Stimulated activated CD4-positive, alpha-beta T cell treated with anti-CD3 and anti-CD28 coated beads, Interleukin-12 subunit alpha, Interleukin-12 subunit beta, amount 100 ng/mL, for 48 hours (primary cell): ENCODE data around the gene GPX3.

Experiments
- DNase-seq, 3 donors: peaks; one replicate each; pipeline ENCODE4 v3.0.0-alpha.2; 2020; ENCODE audit warnings: low read depth in 2 of 3, low spot score in 1 of 3

The GPX3 gene

GRCh38 chr5:151020304-151021110 lies at the start of gene GPX3:
Gene GPX3, plus strand, starts transcription at chr5:151020591. Its CDS starts 64 bp downstream, at chr5:151020655.
- DNase-seq = peak in 1 of 3 donors; percentile 23

- DNase-seq = no peak
Measured at GRCh38 chr5:150978590-150978989, 41.8 kb upstream of the GPX3 start.

- DNase-seq = no peak
Measured at GRCh38 chr5:150987746-150988145, 32.6 kb upstream of the GPX3 start.

- DNase-seq = peak in 1 of 3 donors; percentile 12
Measured at GRCh38 chr5:150989695-150990094, 30.7 kb upstream of the GPX3 start.

- DNase-seq = no peak
Measured at GRCh38 chr5:150992705-150993104, 27.7 kb upstream of the GPX3 start.

GRCh38 chr5:150993422-150993821 lies 27.0 kb upstream of the GPX3 start:
- DNase-seq = no peak

- no peak for DNase-seq
Measured at GRCh38 chr5:150993826-150994412, 26.5 kb upstream of the GPX3 start.

GRCh38 chr5:150999704-151000442 lies 20.5 kb upstream of the GPX3 start:
- DNase-seq = no peak

- DNase-seq = no peak
Measured at GRCh38 chr5:151001436-151001835, 19.0 kb upstream of the GPX3 start.

- no peak for DNase-seq
Measured at GRCh38 chr5:151002250-151002649, 18.1 kb upstream of the GPX3 start.

- no peak for DNase-seq
Measured at GRCh38 chr5:151002681-151003502, 17.5 kb upstream of the GPX3 start.

- DNase-seq = no peak
Measured at GRCh38 chr5:151003503-151003860, 16.9 kb upstream of the GPX3 start.

- no peak for DNase-seq
Measured at GRCh38 chr5:151004499-151004898, 15.9 kb upstream of the GPX3 start.

GRCh38 chr5:151005187-151005949 lies 15.0 kb upstream of the GPX3 start:
- DNase-seq = no peak

- DNase-seq = no peak
Measured at GRCh38 chr5:151005950-151006576, 14.3 kb upstream of the GPX3 start.

GRCh38 chr5:151006704-151007334 lies 13.6 kb upstream of the GPX3 start:
- DNase-seq = no peak

- DNase-seq = no peak
Measured at GRCh38 chr5:151007430-151008209, 12.8 kb upstream of the GPX3 start.

- DNase-seq = no peak
Measured at GRCh38 chr5:151008210-151008491, 12.2 kb upstream of the GPX3 start.

GRCh38 chr5:151008906-151009305 lies 11.5 kb upstream of the GPX3 start:
- DNase-seq = no peak
